Measurements from ENCODE around the gene NDUFA11.

DNA sequence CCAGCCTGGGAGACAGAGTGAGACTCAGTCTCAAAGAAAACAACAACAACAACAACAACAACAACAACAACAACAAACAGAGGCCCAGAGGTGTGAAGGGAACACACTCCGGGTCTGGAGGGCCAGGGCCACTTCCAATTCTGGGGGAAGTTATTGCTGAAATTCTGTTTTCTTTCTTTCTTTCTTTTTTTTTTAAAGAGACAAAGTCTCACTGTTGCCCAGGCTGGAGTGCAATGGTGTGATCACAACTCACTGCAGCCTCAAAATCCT lies 7.0 kb upstream of the NDUFA11 start:
- TF ChIP-seq FOXK2 (IDR thresholded peaks at IDR 0.05) (no peak), FOXM1 (IDR thresholded peaks at IDR 0.05; ENCODE audit: borderline replicate concordance) (no peak), NFRKB (IDR thresholded peaks at IDR 0.05) (no peak), ARNT (IDR thresholded peaks at IDR 0.05) (no peak), BHLHE40 (IDR thresholded peaks at IDR 0.05; ENCODE audit: borderline replicate concordance) (no peak), SP1 (IDR thresholded peaks at IDR 0.05) (no peak), SUZ12 (IDR thresholded peaks at IDR 0.05) (no peak), HDGF (IDR thresholded peaks at IDR 0.05; ENCODE audit: borderline replicate concordance) (no peak), FOXA1 (IDR thresholded peaks at IDR 0.05) (no peak), TARDBP (IDR thresholded peaks at IDR 0.05) (no peak), ELF4 (IDR thresholded peaks at IDR 0.05) (no peak), L3MBTL2 (conservative IDR thresholded peaks at IDR 0.05) (no peak)
- TF ChIP-seq, protein P1, sequence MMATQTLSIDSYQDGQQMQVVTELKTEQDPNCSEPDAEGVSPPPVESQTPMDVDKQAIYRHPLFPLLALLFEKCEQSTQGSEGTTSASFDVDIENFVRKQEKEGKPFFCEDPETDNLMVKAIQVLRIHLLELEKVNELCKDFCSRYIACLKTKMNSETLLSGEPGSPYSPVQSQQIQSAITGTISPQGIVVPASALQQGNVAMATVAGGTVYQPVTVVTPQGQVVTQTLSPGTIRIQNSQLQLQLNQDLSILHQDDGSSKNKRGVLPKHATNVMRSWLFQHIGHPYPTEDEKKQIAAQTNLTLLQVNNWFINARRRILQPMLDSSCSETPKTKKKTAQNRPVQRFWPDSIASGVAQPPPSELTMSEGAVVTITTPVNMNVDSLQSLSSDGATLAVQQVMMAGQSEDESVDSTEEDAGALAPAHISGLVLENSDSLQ (IDR thresholded peaks at IDR 0.05), result no peak

Data from HEK293T (cell line).